H1 (cell line): ENCODE data around the gene SKIL. TPM values are rescaled to one million over a fixed set of nuclear protein-coding genes. Genes with fewer than 3 reads are reported as not detected.

ENCODE experiments used
- CHD1 ChIP-seq: IDR thresholded peaks from 2 replicates; pipeline ENCODE4 v1.6.1; 2012; ENCODE audit warnings: low read depth, low read length, improper control_type of control experiment
- CHD7 ChIP-seq: fragments of 300-600 bp; sonication (generic); IDR thresholded peaks from 2 replicates; pipeline ENCODE4 v1.7.1; 2012; ENCODE audit warnings: low read length, moderate library complexity, mild to moderate bottlenecking, inconsistent platforms; ENCODE audit not compliant: insufficient replicate concordance
- MAX ChIP-seq: IDR thresholded peaks from 2 replicates; pipeline ENCODE4 v1.6.1; 2012; ENCODE audit warnings: inconsistent platforms
- POLR2A ChIP-seq, 2 experiments: IDR thresholded peaks; 1 replicate in 1 of 2; 2 replicates in 1 of 2; pipeline ENCODE4 v1.6.1; 2011; ENCODE audit warnings: low read depth in 2 of 2, low read length in 2 of 2, mild to moderate bottlenecking in 2 of 2; ENCODE audit errors: control extremely low read depth in 1 of 2
- POLR2AphosphoS5 ChIP-seq: IDR thresholded peaks from 2 replicates; pipeline ENCODE4 v1.6.1; 2011; ENCODE audit warnings: low read depth, low read length
- RBBP5 ChIP-seq: IDR thresholded peaks from 2 replicates; pipeline ENCODE4 v1.7.1; 2012; ENCODE audit warnings: low read depth, mild to moderate bottlenecking, inconsistent platforms, low read length, moderate library complexity, borderline replicate concordance
- RNF2 ChIP-seq: fragments of 200-900, 300-1000 bp; sonication (generic); IDR thresholded peaks from 2 replicates; pipeline ENCODE4 v1.7.1; 2016; ENCODE audit warnings: borderline replicate concordance, low read depth, mild to moderate bottlenecking, antibody characterized with exemption, low read length; ENCODE audit not compliant: poor library complexity, severe bottlenecking; ENCODE audit errors: missing control alignments
- SIRT6 ChIP-seq: IDR thresholded peaks from one replicate; pipeline ENCODE4 v1.7.1; 2012; ENCODE audit warnings: low read length, inconsistent platforms
- SP2 ChIP-seq: IDR thresholded peaks from 2 replicates; pipeline ENCODE4 v1.6.1; 2012; ENCODE audit warnings: mild to moderate bottlenecking, low read length, inconsistent platforms
- SP4 ChIP-seq: IDR thresholded peaks from 2 replicates; pipeline ENCODE4 v1.6.1; 2012; ENCODE audit warnings: low read length, inconsistent platforms
- SUZ12 ChIP-seq: fragments of 200-600 bp; sonication (generic); IDR thresholded peaks from 2 replicates; pipeline ENCODE4 v1.6.1; 2012; ENCODE audit warnings: mild to moderate bottlenecking, inconsistent platforms, low read length, moderate library complexity, mixed read lengths
- TAF1 ChIP-seq: IDR thresholded peaks from 2 replicates; pipeline ENCODE4 v1.6.1; 2011; ENCODE audit warnings: mild to moderate bottlenecking, low read depth, low read length
- TBP ChIP-seq: IDR thresholded peaks from 2 replicates; pipeline ENCODE4 v1.6.1; 2011; ENCODE audit warnings: low read depth, low read length, improper control_type of control experiment
- polyA plus RNA-seq, 7 experiments: library from polyadenylated mRNA; depleted of rRNA in 3 of 7; stranded (reverse) in 5 of 7; unstranded in 2 of 7; fragments of >200 nt in 5 of 7; fragments of 200-250 nt in 2 of 7; gene quantifications; 1 replicate in 5 of 7; 2 replicates in 1 of 7; 4 replicates in 1 of 7; pipeline versions ENCODE4 v1.2.1 to v1.2.3, GENCODE V29; 2011 to 2013; ENCODE audit warnings: missing spikeins in 2 of 7, mixed read lengths in 2 of 7
- total RNA-seq: library from RNA; stranded (reverse); fragmentation: NEBNext Ultra II Directional; extraction: Animal tissue kit (Norgen Biotek cat#: 25700); gene quantifications from 2 replicates; pipeline ENCODE4 v1.2.1, GENCODE V29; 2021

Gene SKIL
- total and polyA plus RNA-seq, 2 of the 8 experiments (the other 6 are each of a cell fraction or from before 2014, with no cell fraction given), result 13.2 to 277 TPM

GRCh38 chr3:170437176-170437575 lies 79.7 kb downstream of the SKIL start (continued):
- no peak for TF ChIP-seq CHD7
- TF ChIP-seq SIRT6, result no peak
- TF ChIP-seq MAX, result no peak
- TF ChIP-seq SUZ12, result no peak
- no peak for TF ChIP-seq TBP
- TF ChIP-seq SP4, result no peak
- TF ChIP-seq POLR2AphosphoS5, result no peak
- TF ChIP-seq RNF2, result no peak
- no peak for TF ChIP-seq SP2
- TF ChIP-seq POLR2A (IDR thresholded peaks at IDR 0.05; ENCODE audit: control extremely low read depth in 1 of 2, low read depth in 2 of 2, low read length in 2 of 2), result no peak
- TF ChIP-seq TAF1, result no peak
- TF ChIP-seq RBBP5, result no peak
- TF ChIP-seq CHD1, result no peak
